Stimulated activated CD8-positive, alpha-beta memory T cell treated with anti-CD3 and anti-CD28 coated beads, Interleukin-12 subunit alpha, Interleukin-12 subunit beta, amount 100 ng/mL, for 24 hours (primary cell): ENCODE measurements around the gene CARD9.
"Not testable (repeated sequence)": the region's sequence is repeated elsewhere in the genome, so short reads cannot be mapped to it uniquely, and the experiment has no call there.

Experiments
- DNase-seq: peaks from one replicate; pipeline ENCODE4 v3.0.0-alpha.2; 2020; ENCODE audit errors: extremely low read depth

Gene CARD9

GRCh38 chr9:136373300-136374182 is at the start of gene CARD9:
Gene CARD9, minus strand, starts transcription at chr9:136373669. Its CDS starts 1,591 bp downstream, at chr9:136372078.
- DNase-seq: no peak

- no peak for DNase-seq
These were observed 49.4 kb upstream of the CARD9 start for GRCh38 chr9:136422876-136423275.

DNA sequence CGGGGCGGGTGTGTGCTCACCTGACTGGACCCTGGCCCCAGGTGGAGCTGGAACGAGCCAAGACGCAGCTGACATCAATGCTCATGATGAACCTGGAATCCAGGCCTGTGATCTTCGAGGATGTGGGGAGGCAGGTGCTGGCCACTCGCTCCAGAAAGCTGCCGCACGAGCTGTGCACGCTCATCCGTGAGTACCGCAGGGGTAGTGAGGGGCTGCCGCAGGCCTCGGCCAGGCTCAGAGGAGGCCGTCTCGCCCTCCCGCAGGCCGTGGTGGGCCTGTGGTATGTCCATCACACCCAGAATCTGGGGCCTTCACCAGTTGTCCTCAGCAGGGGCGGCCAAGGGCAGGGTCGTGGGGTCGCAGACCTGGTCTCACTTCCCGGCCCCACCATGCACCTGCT is 48.3 kb upstream of the CARD9 start:
- DNase-seq: no peak

DNA sequence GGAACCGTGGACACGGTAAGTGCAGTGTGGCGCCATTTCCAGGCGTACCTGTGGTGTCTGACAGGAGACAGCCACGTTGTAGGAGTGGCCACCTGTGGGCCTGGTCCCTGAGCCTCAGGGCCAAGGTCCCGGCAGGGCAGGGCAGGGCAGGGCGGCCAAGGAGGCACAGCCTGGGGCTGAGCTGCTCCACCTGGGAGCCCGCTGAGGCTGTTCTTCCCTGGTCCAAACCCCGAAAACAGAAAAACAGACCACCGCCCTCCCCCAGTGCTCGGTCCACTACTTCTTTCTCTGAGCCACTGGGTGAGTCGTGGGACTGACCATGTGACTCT is 45.6 kb upstream of the CARD9 start:
- no peak for DNase-seq

GRCh38 chr9:136418182-136419091 is 45.0 kb upstream of the CARD9 start:
- DNase-seq: no peak

DNA sequence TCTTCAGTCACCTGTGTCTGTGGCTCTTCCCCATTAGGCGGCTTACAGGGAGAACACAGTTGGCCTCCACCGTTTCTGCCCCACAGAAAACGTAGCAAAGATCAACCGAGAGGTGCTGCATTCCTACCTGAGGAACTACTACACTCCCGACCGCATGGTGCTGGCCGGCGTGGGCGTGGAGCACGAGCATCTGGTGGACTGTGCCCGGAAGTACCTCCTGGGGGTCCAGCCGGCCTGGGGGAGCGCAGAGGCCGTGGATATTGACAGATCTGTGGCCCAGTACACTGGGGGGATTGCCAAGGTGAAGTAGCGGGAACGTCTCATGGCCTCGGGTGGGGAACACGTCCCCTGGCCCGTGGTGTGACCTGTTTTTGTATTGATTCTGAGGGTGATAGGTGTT is 43.4 kb upstream of the CARD9 start:
- DNase-seq: no peak

DNA sequence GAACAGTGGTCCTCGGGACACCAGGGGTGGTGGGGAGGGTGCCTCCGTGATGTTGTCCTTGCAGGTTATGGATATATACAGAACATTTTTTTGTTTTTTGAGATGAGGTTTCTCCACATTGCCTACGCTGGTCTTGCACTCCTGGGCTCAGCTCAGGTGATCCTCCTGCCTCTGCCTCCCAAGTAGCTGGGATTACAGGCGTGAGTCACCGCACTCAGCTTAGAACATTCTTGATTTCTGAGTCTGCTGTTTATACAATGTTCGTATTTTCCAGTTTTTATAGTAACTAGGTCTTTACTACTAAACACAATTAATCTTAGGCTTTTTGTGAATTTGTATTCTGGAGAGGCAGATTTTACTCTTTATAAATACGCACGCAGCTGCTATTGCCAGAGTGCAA is 43.0 kb upstream of the CARD9 start:
- DNase-seq: no peak

- no peak for DNase-seq
These were observed 39.5 kb upstream of the CARD9 start for GRCh38 chr9:136412962-136413361.

DNA sequence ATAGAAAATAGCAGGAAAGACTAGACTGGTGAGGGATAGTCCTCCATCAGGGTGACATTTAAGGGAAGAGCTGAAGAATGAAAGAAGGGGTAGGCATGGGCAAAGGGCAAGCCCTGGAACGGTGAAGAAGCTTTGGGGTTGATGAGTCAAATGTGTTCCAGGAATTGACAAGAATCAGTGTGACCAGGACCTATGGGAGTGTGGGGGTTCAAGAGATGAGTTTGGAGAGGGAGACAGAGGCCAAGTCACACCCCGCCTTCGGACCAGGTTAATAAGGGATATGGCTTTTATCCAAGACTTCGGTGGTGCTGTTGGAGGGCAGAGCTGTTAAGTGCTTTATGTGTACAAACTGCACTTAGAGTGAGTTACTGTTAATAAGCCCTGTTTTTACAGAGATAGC is 37.9 kb upstream of the CARD9 start:
- no peak for DNase-seq

GRCh38 chr9:136410500-136411287 is 37.2 kb upstream of the CARD9 start, which contains the start of the genes ENTR1 and PMPCA:
Gene ENTR1, minus strand, starts transcription at chr9:136410614. Its CDS starts 217 bp downstream, at chr9:136410397.
Gene PMPCA, plus strand, starts transcription at chr9:136410658. Its CDS starts 11 bp downstream, at chr9:136410669.
- DNase-seq: peak; percentile 87

GRCh38 chr9:136409557-136410455 is 36.3 kb upstream of the CARD9 start:
- DNase-seq: no peak

GRCh38 chr9:136407911-136408310 is 34.4 kb upstream of the CARD9 start:
- DNase-seq: no peak

GRCh38 chr9:136407061-136407460 is 33.6 kb upstream of the CARD9 start:
- not testable (repeated sequence) for DNase-seq

DNA sequence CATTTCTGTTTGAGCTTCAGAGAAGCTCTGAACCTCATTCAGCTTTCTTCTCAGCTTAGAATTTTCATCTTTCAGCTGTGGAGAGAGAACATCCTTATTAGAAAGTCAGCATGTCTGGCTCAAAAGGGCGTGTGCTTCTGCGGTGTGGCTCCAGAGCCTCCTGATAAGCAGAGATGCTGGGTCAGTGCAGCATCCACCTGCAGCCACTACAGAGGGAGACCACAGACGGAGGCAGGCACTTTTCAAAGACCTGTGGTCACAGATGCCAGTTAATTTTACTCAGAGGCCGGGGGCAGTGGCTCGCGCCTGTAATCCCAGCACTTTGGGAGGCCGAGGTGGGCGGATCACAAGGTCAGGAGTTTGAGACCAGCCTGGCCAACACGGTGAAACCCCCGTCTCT is 32.4 kb upstream of the CARD9 start:
- DNase-seq: not testable (repeated sequence)

GRCh38 chr9:136405481-136405880 is 32.0 kb upstream of the CARD9 start:
- DNase-seq: no peak

DNA sequence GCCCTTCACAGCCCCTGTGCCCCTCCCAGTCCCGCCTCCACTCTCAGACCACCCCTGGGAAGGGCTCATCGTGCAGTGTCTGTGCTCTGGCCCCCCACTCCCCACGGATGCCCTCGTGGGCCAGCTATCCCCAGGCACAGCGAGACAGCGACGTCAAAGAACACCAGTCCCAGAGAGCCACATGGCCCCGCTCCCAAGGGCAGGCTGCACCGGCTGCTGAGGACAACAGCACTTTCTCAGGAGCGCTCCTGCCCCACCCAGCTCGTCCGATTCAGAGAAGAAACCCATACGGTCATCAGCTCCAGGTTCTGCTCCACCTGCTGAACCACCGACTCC is 31.3 kb upstream of the CARD9 start:
- DNase-seq: no peak

DNA sequence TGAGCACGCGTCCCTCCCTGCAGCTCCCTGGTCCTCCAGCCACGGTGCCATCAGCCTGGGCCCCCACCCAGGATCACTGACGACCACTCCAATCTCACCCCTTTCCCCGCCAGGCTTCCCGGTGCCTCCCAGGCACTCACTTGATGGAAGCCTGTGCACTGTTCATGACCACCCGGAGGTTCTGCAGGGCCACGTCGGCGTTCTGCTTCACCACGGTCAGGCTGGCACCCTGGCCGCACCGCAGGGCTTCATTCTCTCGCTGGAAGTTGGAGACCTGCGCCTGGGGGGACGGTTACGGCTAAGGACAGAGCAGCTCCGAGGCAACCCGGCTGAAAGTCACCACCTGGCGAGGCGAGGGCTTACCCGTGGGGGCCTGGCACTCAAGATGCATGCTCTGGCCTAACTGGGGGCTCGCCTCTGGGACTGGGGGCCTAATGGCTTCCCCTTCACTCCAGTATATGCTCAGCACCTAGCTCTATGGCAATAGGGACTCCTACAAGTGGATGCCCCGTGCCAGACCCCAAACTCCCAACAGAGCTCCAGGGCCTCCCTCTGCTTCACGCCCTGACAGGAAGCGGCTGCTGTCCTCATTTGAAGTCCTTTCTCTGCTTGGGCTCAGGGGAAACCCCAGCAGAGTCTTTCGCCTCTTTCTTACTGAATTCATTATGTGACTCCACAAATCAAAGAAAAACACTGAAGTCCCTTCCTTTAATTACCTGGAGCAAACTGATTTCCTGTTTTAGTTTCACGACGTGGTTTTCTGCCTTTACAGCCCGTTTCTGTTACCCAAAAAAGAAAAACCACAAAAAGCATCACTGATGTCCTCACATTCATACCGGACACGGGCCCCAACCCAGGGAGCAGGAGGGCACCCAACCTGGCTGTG is 30.7 kb upstream of the CARD9 start:
- no peak for DNase-seq

GRCh38 chr9:136403538-136403914 is 30.1 kb upstream of the CARD9 start:
- DNase-seq: no peak

DNA sequence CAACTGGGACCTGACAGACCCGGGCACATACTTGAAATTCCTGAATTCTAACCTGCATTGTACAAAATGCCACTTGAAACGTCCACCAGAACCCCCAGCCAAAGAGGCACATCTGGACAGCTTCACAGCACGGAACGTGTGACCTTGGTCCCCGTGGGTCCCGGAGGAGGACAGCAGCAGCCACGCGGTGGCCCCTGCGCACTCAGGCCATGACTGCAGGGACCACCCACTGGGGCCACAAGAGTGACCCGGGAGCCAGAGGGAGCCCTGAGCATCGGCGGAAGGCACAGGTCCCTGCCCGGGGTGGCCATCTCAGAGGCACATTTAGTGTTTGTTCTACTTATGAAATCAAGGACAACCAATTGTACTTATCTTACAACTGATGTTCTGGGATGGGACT is 28.6 kb upstream of the CARD9 start:
- DNase-seq: no peak
